Skeletal muscle satellite cell (primary cell): ENCODE measurements around the gene PTPN21. TPM values are rescaled to one million over a fixed set of nuclear protein-coding genes. Genes with fewer than 3 reads are reported as not detected.

ENCODE experiments used
- H3K27me3 ChIP-seq: 2 replicates; pipeline ENCODE4 v1.7.0; 2013; ENCODE audit warnings: low read length; ENCODE audit not compliant: control insufficient read depth, insufficient read depth
- H3K36me3 ChIP-seq: 2 replicates; pipeline ENCODE4 v1.7.0; 2013; ENCODE audit warnings: mild to moderate bottlenecking, control low read depth, low read length; ENCODE audit not compliant: insufficient read depth
- H3K4me1 ChIP-seq: 2 replicates; pipeline ENCODE4 v1.7.0; 2013; ENCODE audit warnings: low read length; ENCODE audit not compliant: control insufficient read depth, insufficient read depth
- H3K4me2 ChIP-seq: 2 replicates; pipeline ENCODE4 v1.7.0; 2013; ENCODE audit warnings: mild to moderate bottlenecking, low read length
- H3K4me3 ChIP-seq: 2 replicates; pipeline ENCODE4 v1.7.0; 2013; ENCODE audit warnings: low read length
- H3K9ac ChIP-seq: 2 replicates; pipeline ENCODE4 v1.7.0; 2013; ENCODE audit warnings: mild to moderate bottlenecking, low read depth, low read length, moderate library complexity
- H3K9me3 ChIP-seq: replicated peaks from 2 replicates; pipeline ENCODE4 v1.7.0; 2013; ENCODE audit warnings: mild to moderate bottlenecking, control low read depth, low read length
- total RNA-seq: library from RNA; depleted of rRNA; stranded (reverse); fragments of >200 nt; gene quantifications from 2 replicates; pipeline ENCODE4 v1.2.3, GENCODE V29; 2012; rRNA removed

The PTPN21 gene
- total RNA-seq: 6.6 and 8.1 TPM in 2 replicates

GRCh38 chr14:88554457-88555286, at the start of gene PTPN21:
Gene PTPN21 (minus strand): TSS chr14:88555007. CDS start chr14:88550417, 4,590 bp downstream.
- Histone ChIP-seq H3K9ac (peak within 1 kb of the TSS; percentile 83), H3K4me2 (peak within 1 kb of the TSS; percentile 99), H3K4me1 (peaks cover 46% of the 10 kb centered on the region), H3K9me3 (no peaks in the 10 kb centered on the region), H3K4me3 (peak within 1 kb of the TSS; percentile 73), H3K27me3 (no peaks in the 10 kb centered on the region), H3K36me3 (no peaks in the 10 kb centered on the region)

DNA sequence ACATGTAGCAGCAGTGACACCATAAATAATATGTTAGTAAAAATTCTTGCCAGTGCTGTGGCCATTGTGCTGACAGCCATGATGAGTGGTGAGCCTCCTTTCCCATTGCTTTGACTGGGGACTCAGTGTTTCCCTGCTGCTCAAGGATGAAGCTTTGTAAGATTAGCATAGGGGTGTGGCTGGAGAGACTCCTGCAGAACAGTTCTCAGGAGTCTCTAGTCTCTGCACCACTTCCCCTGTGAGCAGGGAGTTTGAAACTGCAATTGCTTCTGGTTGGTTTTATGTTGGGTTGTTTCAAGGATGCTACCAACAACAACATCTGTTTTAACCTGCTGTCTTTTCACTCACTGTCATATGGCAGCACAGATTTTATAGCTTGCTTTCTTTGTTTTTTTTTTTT, 49.4 kb upstream of the PTPN21 start:
- Histone ChIP-seq H3K27me3 (no peaks in the 10 kb centered on the region), H3K36me3 (peaks cover 83% of the 10 kb centered on the region), H3K9me3 (no peaks in the 10 kb centered on the region), H3K4me1 (no peaks in the 10 kb centered on the region), H3K9ac (no peak overlapping the region), H3K4me3 (no peak overlapping the region), H3K4me2 (no peak overlapping the region)

GRCh38 chr14:88599761-88600439, 45.1 kb upstream of the PTPN21 start:
- Histone ChIP-seq H3K4me1 (no peaks in the 10 kb centered on the region), H3K36me3 (peaks cover 88% of the 10 kb centered on the region), H3K27me3 (no peaks in the 10 kb centered on the region), H3K9ac (no peak overlapping the region), H3K4me2 (no peak overlapping the region), H3K9me3 (no peaks in the 10 kb centered on the region), H3K4me3 (no peak overlapping the region)

DNA sequence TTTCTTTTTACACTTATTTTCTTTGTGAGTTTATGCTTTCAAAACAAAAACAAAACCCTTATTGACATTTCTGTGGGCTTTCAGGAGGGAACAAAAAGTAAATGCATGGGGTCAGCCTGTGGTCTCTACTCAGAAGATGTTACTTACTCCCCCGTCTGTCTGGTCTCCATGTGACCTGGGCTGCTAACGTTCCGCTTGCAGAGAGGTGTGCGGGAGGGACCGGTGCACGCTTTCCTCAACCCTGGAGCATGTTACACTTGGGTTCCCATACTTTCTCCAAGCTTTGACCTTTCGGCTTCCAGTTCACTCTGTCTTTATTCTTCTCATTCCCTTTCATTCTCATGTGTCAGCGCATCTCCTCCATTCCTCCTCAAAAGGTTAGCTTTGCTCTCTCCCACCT, 44.5 kb upstream of the PTPN21 start:
- Histone ChIP-seq H3K4me1 (no peaks in the 10 kb centered on the region), H3K9me3 (no peaks in the 10 kb centered on the region), H3K9ac (no peak overlapping the region), H3K27me3 (no peaks in the 10 kb centered on the region), H3K4me3 (no peak overlapping the region), H3K4me2 (no peak overlapping the region), H3K36me3 (peaks cover 92% of the 10 kb centered on the region)

DNA sequence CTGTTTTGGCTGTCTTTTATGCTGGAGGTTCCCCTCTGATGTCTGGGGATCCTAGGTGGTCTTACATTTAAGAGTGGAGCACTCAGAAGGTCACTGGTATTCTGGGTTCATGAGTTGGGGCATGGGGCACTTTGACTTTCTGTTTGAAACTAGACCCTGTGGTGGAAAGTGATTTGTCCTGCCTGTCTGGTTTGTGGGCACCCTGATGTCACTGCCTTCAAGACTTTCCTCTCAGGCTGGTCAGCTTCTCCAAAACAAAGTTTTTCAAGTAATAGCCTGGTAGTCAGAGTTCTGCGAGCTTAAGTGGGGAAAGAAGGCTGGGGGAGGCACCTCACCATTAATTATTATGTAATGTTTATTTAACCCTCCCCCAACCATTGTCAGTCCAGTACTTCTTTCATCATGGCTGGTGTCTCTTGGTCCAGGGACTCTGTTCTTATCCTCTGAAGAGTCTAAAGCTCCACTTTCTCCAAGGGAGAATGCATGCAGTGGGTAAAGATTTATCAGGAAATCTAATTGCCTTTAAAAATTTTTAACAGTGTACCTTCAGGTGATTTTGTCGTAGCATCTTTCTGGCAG, 43.4 kb upstream of the PTPN21 start:
- no peak overlapping the region for H3K9ac ChIP-seq
- H3K4me2 ChIP-seq: no peak overlapping the region
- H3K4me1 ChIP-seq: no peaks in the 10 kb centered on the region
- H3K27me3 ChIP-seq: no peaks in the 10 kb centered on the region
- H3K36me3 ChIP-seq: peaks cover 93% of the 10 kb centered on the region
- no peaks in the 10 kb centered on the region for H3K9me3 ChIP-seq
- H3K4me3 ChIP-seq: no peak overlapping the region

GRCh38 chr14:88597601-88598000, 42.8 kb upstream of the PTPN21 start:
- H3K9ac ChIP-seq: no peak overlapping the region
- no peaks in the 10 kb centered on the region for H3K9me3 ChIP-seq
- H3K36me3 ChIP-seq: peaks cover 90% of the 10 kb centered on the region
- H3K4me2 ChIP-seq: no peak overlapping the region
- no peaks in the 10 kb centered on the region for H3K27me3 ChIP-seq
- no peak overlapping the region for H3K4me3 ChIP-seq
- H3K4me1 ChIP-seq: no peaks in the 10 kb centered on the region

GRCh38 chr14:88597038-88597437, 42.2 kb upstream of the PTPN21 start:
- no peak overlapping the region for H3K4me3 ChIP-seq
- H3K27me3 ChIP-seq: no peaks in the 10 kb centered on the region
- H3K4me1 ChIP-seq: no peaks in the 10 kb centered on the region
- H3K9me3 ChIP-seq: no peaks in the 10 kb centered on the region
- peaks cover 86% of the 10 kb centered on the region for H3K36me3 ChIP-seq
- H3K9ac ChIP-seq: no peak overlapping the region
- H3K4me2 ChIP-seq: no peak overlapping the region

DNA sequence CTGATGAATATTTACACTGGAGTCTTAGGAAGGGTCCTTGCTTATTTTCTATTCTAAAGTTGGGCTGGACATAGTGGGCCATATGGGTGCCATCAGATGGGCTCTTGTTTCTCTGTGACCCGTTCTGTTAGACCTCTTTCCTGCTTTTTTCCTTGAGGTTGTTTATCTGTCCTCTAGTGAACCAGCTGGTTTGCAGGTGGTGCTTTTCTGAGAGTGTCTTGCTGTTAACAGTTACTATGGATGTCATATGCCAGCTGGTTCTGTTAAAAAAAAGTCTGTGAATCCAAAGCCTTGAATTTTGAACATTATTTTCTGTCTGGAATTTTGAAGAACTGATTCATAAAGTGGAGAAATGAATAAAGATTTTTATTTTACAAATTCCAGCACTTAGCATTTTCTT, 37.2 kb upstream of the PTPN21 start:
- peaks cover 8% of the 10 kb centered on the region for H3K4me1 ChIP-seq
- H3K9me3 ChIP-seq: no peaks in the 10 kb centered on the region
- no peak overlapping the region for H3K4me3 ChIP-seq
- peaks cover 67% of the 10 kb centered on the region for H3K36me3 ChIP-seq
- no peaks in the 10 kb centered on the region for H3K27me3 ChIP-seq
- H3K4me2 ChIP-seq: no peak overlapping the region
- no peak overlapping the region for H3K9ac ChIP-seq

DNA sequence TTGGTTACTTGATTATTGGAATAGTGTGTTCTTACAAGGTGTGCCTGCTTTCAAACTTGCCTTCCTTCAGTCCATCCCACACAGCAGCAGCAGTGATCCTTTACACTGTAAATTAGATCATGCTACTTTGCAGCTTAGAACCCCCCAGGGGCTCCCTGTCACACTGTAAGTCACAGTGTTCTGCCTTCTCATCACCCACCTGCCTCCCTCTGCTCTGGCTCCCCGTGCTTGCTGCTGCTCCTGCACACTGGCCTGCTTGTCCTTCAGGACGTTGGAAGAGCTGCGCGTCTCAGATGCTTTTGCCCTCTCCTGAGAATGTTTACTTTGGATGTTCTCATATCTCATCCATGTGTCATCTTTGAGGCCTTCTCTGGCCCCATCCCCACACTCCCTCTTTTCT, 35.4 kb upstream of the PTPN21 start:
- Histone ChIP-seq H3K9me3 (no peaks in the 10 kb centered on the region), H3K4me1 (peaks cover 8% of the 10 kb centered on the region), H3K27me3 (no peaks in the 10 kb centered on the region), H3K4me2 (no peak overlapping the region), H3K9ac (no peak overlapping the region), H3K36me3 (peaks cover 52% of the 10 kb centered on the region), H3K4me3 (no peak overlapping the region)

DNA sequence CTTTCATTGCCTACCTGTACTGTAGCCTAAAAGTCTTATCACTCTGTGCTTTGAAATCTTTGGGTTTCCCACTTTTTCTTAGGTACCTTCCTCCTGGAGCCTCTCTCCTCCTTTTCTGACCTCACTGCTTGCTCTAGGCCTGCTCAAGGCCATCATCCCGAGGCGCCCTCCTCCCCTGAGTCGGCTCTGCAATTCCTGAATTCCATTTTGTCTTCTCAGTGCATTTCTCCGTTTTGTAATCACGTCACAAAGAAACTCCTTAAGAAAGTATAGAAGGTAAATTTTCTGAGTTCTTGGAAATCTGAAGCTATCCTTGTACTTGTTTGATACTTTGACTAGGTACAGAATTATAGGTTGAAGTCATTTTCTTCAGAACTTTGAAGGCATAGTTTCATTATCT, 33.3 kb upstream of the PTPN21 start:
- H3K9me3 ChIP-seq: no peaks in the 10 kb centered on the region
- peaks cover 41% of the 10 kb centered on the region for H3K36me3 ChIP-seq
- no peaks in the 10 kb centered on the region for H3K27me3 ChIP-seq
- no peak overlapping the region for H3K9ac ChIP-seq
- peaks cover 8% of the 10 kb centered on the region for H3K4me1 ChIP-seq
- no peak overlapping the region for H3K4me2 ChIP-seq
- no peak overlapping the region for H3K4me3 ChIP-seq

- H3K36me3 ChIP-seq: peaks cover 51% of the 10 kb centered on the region
- H3K4me2 ChIP-seq: no peak overlapping the region
Measured at GRCh38 chr14:88584451-88584850, 29.6 kb upstream of the PTPN21 start.

More at GRCh38 chr14:88584451-88584850, 29.6 kb upstream of the PTPN21 start:
- Histone ChIP-seq H3K4me3 (no peak overlapping the region), H3K27me3 (no peaks in the 10 kb centered on the region), H3K4me1 (no peaks in the 10 kb centered on the region), H3K9me3 (no peaks in the 10 kb centered on the region), H3K9ac (no peak overlapping the region)
